Gastrocnemius medialis (tissue), 4 donors: Measurements from ENCODE around the gene LRRFIP1. TPM values are rescaled to one million over a fixed set of nuclear protein-coding genes. Genes with fewer than 3 reads are reported as not detected.

Experiments used
- ATAC-seq, 2 donors: fragments of 150-250 bp; one replicate each; pipeline ENCODE4 v1.9.1; 2016
- DNase-seq, 2 donors: peaks; one replicate each; pipeline ENCODE4 v3.0.0-alpha.2; 2019
- H3K27ac ChIP-seq, 4 donors: fragments of 200-600 bp; sonication (generic); 1 replicate in 1 of 4; 2 replicates in 3 of 4; pipeline ENCODE4 v1.5.1; 2016 to 2018; ENCODE audit warnings: mild to moderate bottlenecking in 2 of 4, moderate library complexity in 1 of 4
- H3K27me3 ChIP-seq, 3 donors: fragments of 200-600 bp; sonication (generic) in 2 of 3; 1 replicate in 1 of 3; 2 replicates in 2 of 3; pipeline versions ENCODE4 v1.5.1 to v1.6.0; 2016 to 2019; ENCODE audit warnings: mild to moderate bottlenecking in 1 of 3, moderate library complexity in 1 of 3
- H3K36me3 ChIP-seq, 2 donors: fragments of 200-600 bp; sonication (generic) in 1 of 2; one replicate each; pipeline ENCODE4 v1.5.1; 2017 to 2018
- H3K4me1 ChIP-seq, 2 donors: fragments of 200-600 bp; sonication (generic) in 1 of 2; one replicate each; pipeline ENCODE4 v1.5.1; 2016 to 2017; ENCODE audit warnings: mild to moderate bottlenecking in 2 of 2
- H3K4me3 ChIP-seq, 4 donors: fragments of 200-600 bp; sonication (generic) in 3 of 4; 1 replicate in 1 of 4; 2 replicates in 3 of 4; pipeline ENCODE4 v1.5.1; 2016 to 2019; ENCODE audit warnings: mild to moderate bottlenecking in 2 of 4
- H3K9me3 ChIP-seq, 3 donors: fragments of 200-600 bp; sonication (generic) in 2 of 3; 1 replicate in 1 of 3; 2 replicates in 2 of 3; pipeline ENCODE4 v1.5.1; 2016 to 2019
- CTCF ChIP-seq, 5 experiments: fragments of 450-650 bp in 3 of 5; fragments of 200-600 bp in 2 of 5; sonication (generic) in 2 of 5; IDR thresholded peaks in 4 of 5; conservative IDR thresholded peaks in 1 of 5; 1 replicate in 4 of 5; 2 replicates in 1 of 5; pipeline ENCODE4 v1.5.1; 2016 to 2019; ENCODE audit warnings: antibody characterized with exemption in 5 of 5, mild to moderate bottlenecking in 3 of 5, moderate library complexity in 3 of 5
- POLR2A ChIP-seq, 2 donors: fragments of 450-650 bp; IDR thresholded peaks; one replicate each; pipeline ENCODE4 v1.6.1; 2017; ENCODE audit warnings: antibody characterized with exemption in 2 of 2, mild to moderate bottlenecking in 2 of 2, moderate library complexity in 2 of 2
- in situ Hi-C, 4 donors: fragments of 200-750 bp; cut with MboI; loops; one replicate each; pipeline versions ENCODE4 v1.15.0 to v1.8.0; 2017; ENCODE audit warnings: low sequenced_read_pairs in 4 of 4
- intact Hi-C: fragments of 100-400 bp; cut with DNase I; formaldehyde crosslinking; loops from one replicate; pipeline ENCODE4 v1.15.1; 2023; ENCODE audit warnings: low total_unique reads
- total RNA-seq, 4 donors: library from RNA; depleted of rRNA; stranded (reverse); fragments of >200 nt; gene quantifications; one replicate each; pipeline versions ENCODE4 v1.1.0 to v1.2.3, GENCODE V29; 2016

LRRFIP1 gene
- total RNA-seq, 4 donors from 2014 or later = 37.9 to 74.1 (median 54.0) TPM

- TF ChIP-seq CTCF (IDR thresholded peaks at IDR 0.05 in 4 of 5, conservative IDR thresholded peaks at IDR 0.05 in 1 of 5) = peak in 4 of 5 experiments; percentile 27 to 56 (median 46)
- no peak for TF ChIP-seq POLR2A (IDR thresholded peaks at IDR 0.05)
Observed at GRCh38 chr2:237581751-237582746, 45.3 kb upstream of the LRRFIP1 start.

DNA sequence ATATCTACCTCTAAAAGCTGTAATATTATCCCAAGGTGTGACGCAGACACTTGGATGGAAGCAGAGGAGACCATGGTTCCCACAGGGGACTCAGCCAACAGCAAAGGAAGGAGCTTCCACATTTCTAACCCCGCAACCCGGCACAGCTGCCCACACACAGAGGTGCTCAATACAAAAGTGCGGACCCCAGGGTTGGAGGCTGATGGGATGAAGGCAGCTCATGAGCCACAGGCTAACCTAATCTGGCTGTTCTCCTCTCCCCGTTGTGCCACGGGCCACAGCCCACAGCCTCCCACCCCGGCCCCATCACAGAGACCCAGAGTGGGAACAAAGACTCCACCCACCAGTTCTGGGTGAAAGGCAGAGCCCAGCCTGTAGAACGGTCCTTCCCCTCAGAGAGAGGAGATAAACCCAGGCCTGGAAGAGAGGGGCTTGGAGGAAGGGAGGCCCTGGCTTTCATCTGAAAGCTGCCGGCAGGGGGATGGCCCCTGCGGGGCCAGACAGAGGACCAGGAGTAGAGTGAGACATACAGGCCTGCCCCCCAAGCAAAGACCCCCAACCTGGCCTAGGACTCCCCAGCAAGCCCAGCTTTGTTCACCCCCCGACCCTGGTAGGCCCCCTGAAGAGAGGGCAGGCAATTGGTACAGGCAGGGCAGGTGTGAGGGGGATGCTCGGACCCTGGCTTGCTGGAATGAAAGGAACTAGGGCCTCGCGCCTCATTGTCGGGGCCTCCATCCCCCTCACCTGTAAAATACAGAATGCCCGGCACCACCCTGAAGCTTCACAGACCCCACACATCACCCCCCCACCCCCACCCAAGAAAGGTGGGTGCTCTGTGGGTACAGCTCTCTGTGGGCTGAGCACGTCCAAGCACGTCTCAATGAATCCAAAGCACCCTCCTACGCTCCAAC, 43.7 kb upstream of the LRRFIP1 start:
- H3K9me3 ChIP-seq = no peaks in the 10 kb centered on the region
- peaks cover 12 to 14% of the 10 kb centered on the region in 2 donors for H3K4me1 ChIP-seq
- no peak overlapping the region for H3K27ac ChIP-seq
- no peak for ATAC-seq
- in situ Hi-C loops (loop anchor here in 1 of 4 donors (10.0 kb wide), 1 partner anchor 161 kb away; no protein-coding TSS in a partner anchor), intact Hi-C loops (no loop called here)
- no peaks in the 10 kb centered on the region for H3K27me3 ChIP-seq
- no peaks in the 10 kb centered on the region for H3K36me3 ChIP-seq
- TF ChIP-seq POLR2A (IDR thresholded peaks at IDR 0.05) (no peak), CTCF (IDR thresholded peaks at IDR 0.05 in 4 of 5, conservative IDR thresholded peaks at IDR 0.05 in 1 of 5) (no peak)
- no peak overlapping the region for H3K4me3 ChIP-seq
- DNase-seq = no peak

More at GRCh38 chr2:237581751-237582746, 45.3 kb upstream of the LRRFIP1 start:
- Histone ChIP-seq H3K27me3 (no peaks in the 10 kb centered on the region), H3K36me3 (no peaks in the 10 kb centered on the region), H3K4me3 (peak overlapping the region; percentile 38 to 51 (median 39)), H3K4me1 (peaks cover 12 to 14% of the 10 kb centered on the region in 2 donors), H3K9me3 (no peaks in the 10 kb centered on the region), H3K27ac (peak overlapping the region; percentile 51 to 75 (median 68))
- peak; percentile 90 to 93 for ATAC-seq
- peak; percentile 54 to 76 for DNase-seq
- in situ Hi-C loops (loop anchor here in 1 of 4 donors (10.0 kb wide), 1 partner anchor 163 kb away; no protein-coding TSS in a partner anchor), intact Hi-C loops (loop anchor here (1.0 kb wide), 2 partner anchors 69 to 163 kb away; no protein-coding TSS in a partner anchor)

DNA sequence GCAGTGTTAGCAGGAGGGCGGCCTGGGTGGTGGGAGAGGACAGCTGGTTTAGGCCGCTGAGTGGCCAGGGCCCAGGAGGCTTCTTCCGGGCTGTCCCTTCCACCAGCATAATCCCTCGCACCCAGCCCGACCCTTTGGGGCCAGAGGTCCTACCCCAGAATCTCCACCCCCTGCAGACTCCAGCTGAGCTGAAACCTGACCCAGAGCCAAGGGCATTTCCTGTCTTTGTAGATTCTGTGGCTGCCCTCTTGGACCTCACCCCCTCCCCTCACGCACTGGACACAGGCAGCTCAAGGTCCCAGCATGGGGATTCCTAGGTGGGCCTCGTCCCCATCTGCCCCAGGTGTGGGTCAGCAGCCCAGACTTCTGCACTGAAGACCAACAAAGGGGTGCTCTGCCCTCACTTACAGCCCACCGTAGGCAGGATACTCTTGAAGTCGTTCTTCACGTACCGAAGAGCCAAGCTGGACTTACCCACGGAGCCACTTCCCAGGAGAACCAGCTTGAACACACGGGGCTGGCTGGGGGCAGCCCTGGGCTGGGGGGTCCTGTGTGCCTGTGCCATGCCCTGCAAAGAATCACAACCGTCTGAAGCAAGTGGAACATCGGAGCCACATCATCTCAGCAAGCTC, 41.7 kb upstream of the LRRFIP1 start:
- Histone ChIP-seq H3K9me3 (no peaks in the 10 kb centered on the region), H3K4me1 (peaks cover 14 to 17% of the 10 kb centered on the region in 2 donors), H3K27ac (no peak overlapping the region), H3K4me3 (no peak overlapping the region), H3K27me3 (no peaks in the 10 kb centered on the region), H3K36me3 (no peaks in the 10 kb centered on the region)
- in situ Hi-C loops = loop anchor here in 2 of 4 donors (5.0 to 10.0 kb wide), 2 partner anchors 92 to 159 kb away; no protein-coding TSS in a partner anchor
- DNase-seq (no peak), ATAC-seq (no peak)
- TF ChIP-seq CTCF (IDR thresholded peaks at IDR 0.05 in 4 of 5, conservative IDR thresholded peaks at IDR 0.05 in 1 of 5) (no peak), POLR2A (IDR thresholded peaks at IDR 0.05) (no peak)
- intact Hi-C loops = no loop called here
